ENCODE results near the gene TACR1. TPM values are rescaled to one million over a fixed set of nuclear protein-coding genes. Genes with fewer than 3 reads are reported as not detected.
"Not testable (repeated sequence)": the region's sequence is repeated elsewhere in the genome, so short reads cannot be mapped to it uniquely, and the experiment has no call there.

Gene TACR1
- total and polyA plus RNA-seq, 4 experiments from 2014 or later = 0.11 TPM; not detected in 3

DNA sequence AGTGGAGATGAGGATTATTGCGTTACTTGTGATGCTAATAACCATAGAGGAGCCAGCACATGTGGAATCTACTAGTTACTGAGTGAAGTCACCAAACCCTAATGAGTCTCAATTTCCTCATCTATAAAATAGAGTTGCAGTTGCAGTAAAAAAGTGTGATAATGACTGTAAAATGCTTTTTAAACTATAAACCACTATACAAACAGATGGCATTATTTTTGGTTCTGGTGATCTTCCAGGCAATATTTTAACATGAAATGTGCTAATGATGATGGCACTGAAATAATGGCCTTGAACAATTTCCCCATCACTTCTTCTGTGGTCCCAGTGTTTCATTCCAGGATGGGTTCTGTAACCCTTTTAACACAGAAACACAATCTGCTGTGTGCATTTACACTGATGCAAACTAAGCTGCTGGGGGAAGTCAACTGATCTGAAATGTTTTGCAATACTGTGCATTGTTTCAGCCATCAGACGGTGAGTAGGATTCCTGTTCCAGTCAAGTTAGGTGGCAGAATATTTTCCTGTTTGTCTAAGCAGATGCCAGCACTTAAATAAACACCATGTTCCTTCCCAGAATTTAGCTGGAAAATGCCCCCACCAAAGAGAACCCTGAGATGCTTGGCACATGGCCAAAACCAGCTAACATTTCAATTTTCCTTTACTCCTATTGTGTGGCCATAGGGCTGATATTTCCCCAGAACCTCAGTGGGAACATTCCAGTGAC lies 52.6 kb downstream of the TACR1 start:
- Histone ChIP-seq H3K27ac (ENCODE audit: low read depth, low read length) (no peak overlapping the region), H3K36me3 (ENCODE audit: insufficient read depth, low read length) (no peaks in the 10 kb centered on the region), H3K27me3 (ENCODE audit: insufficient read depth, low read length) (no peaks in the 10 kb centered on the region), H3K9me3 (ENCODE audit: control insufficient read depth in 1 of 2, low read length in 2 of 2) (no peaks in the 10 kb centered on the region), H3K4me3 (ENCODE audit: low read length in 2 of 2) (no peak overlapping the region), H3K4me1 (ENCODE audit: insufficient read depth, low read length) (no peaks in the 10 kb centered on the region)
- intact Hi-C loops (cut with micrococcal nuclease) = no loop called here
- CTCF ChIA-PET (ENCODE audit: partially characterized antibody) = no interaction called here
- POLR2A ChIA-PET (ENCODE audit: partially characterized antibody) = no interaction called here
- Mint-ChIP-seq H3K4me1 (no peaks in the 10 kb centered on the region), H3K36me3 (peaks cover 0 to 4% of the 10 kb centered on the region in 2 donors), H3K27ac (no peak overlapping the region), H3K9me3 (peaks cover 0 to 16% (median 5%) of the 10 kb centered on the region in 8 donors), H3K4me3 (no peak overlapping the region), H3K27me3 (peaks cover 0 to 2% of the 10 kb centered on the region in 2 donors)
- DNase-seq = no peak

DNA sequence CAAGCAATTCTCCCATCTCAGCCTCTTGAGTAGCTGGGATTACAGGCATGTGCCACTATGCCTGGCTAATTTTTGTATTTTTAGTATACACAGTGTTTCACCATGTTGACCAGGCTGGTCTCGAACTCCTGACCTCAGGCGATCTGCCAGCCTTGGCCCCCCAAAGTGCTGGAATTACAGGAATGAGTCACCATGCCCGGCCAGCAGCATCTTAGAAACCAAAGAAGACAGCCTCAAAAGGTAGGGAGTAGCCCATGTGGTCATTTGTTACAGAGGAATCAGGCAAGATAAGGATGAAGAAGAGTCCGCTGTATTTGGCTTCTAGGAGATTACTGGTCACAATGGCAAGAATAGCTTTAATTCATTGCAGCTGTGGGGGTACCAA lies 53.1 kb downstream of the TACR1 start:
- H3K9me3 Mint-ChIP-seq = peaks cover 0 to 16% (median 5%) of the 10 kb centered on the region in 8 donors
- H3K27ac ChIP-seq (ENCODE audit: low read depth, low read length); H3K36me3 Mint-ChIP-seq; H3K36me3 ChIP-seq (ENCODE audit: insufficient read depth, low read length); DNase-seq; H3K27me3 ChIP-seq (ENCODE audit: insufficient read depth, low read length); POLR2A ChIA-PET (ENCODE audit: partially characterized antibody); H3K9me3 ChIP-seq (ENCODE audit: control insufficient read depth in 1 of 2, low read length in 2 of 2); H3K27me3 Mint-ChIP-seq; intact Hi-C loops (cut with micrococcal nuclease); H3K4me1 Mint-ChIP-seq; H3K4me1 ChIP-seq (ENCODE audit: insufficient read depth, low read length); H3K4me3 Mint-ChIP-seq; H3K4me3 ChIP-seq (ENCODE audit: low read length in 2 of 2); CTCF ChIA-PET (ENCODE audit: partially characterized antibody); H3K27ac Mint-ChIP-seq: not testable (repeated sequence)

DNA sequence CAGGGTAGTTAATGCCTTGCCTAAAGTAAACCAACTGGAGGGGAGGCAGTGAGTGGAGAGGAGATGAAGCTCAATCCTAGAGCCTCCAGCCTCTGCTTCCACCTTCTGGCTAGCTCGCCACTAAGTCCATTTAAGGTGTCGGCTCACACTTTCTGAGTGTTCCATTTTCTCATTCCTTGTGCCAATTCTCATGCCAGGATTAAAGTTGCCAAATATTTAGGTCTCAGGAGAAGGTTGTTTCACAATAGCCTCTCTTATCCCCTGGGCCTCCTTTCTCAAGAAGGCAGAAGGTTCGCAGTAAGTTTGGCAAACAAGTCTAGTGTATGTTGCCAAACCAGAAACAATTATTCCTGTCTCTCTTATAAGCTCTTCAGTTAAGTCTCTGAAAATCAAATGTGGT lies 57.2 kb downstream of the TACR1 start:
- intact Hi-C loops (cut with micrococcal nuclease) = no loop called here
- Histone ChIP-seq H3K9me3 (ENCODE audit: control insufficient read depth in 1 of 2, low read length in 2 of 2) (no peaks in the 10 kb centered on the region), H3K27ac (ENCODE audit: low read depth, low read length) (no peak overlapping the region), H3K4me3 (ENCODE audit: low read length in 2 of 2) (no peak overlapping the region), H3K4me1 (ENCODE audit: insufficient read depth, low read length) (no peaks in the 10 kb centered on the region), H3K36me3 (ENCODE audit: insufficient read depth, low read length) (no peaks in the 10 kb centered on the region), H3K27me3 (ENCODE audit: insufficient read depth, low read length) (no peaks in the 10 kb centered on the region)
- Mint-ChIP-seq H3K27me3 (peaks cover 0 to 2% of the 10 kb centered on the region in 2 donors), H3K4me3 (no peak overlapping the region), H3K9me3 (peaks cover 0 to 2% (median 0%) of the 10 kb centered on the region in 8 donors), H3K4me1 (no peaks in the 10 kb centered on the region), H3K27ac (no peak overlapping the region), H3K36me3 (no peaks in the 10 kb centered on the region)
- CTCF ChIA-PET (ENCODE audit: partially characterized antibody) = no interaction called here
- DNase-seq = no peak
- POLR2A ChIA-PET (ENCODE audit: partially characterized antibody) = no interaction called here

DNA sequence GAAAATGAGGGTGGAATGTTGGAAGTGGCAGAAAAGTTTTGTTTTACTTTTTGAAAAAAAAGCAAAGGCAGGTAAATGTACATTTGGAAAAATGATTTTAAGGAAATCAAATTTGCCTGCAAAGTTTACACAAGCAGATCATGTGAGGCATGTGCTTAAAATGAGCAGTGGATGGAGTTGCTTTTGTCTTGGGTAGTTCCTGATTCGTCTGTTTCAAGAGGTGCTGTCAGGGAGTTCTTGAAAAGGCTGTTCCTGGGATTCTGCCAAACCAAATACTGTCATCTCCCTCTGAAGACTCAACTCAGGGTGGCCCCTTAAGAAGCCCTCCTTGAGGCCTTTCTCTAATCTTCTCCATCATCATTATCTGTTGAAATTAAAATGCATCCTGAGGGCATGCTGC lies 59.0 kb downstream of the TACR1 start:
- H3K27me3 ChIP-seq (ENCODE audit: insufficient read depth, low read length) = no peaks in the 10 kb centered on the region
- no peaks in the 10 kb centered on the region for H3K4me1 ChIP-seq (ENCODE audit: insufficient read depth, low read length)
- no peak overlapping the region for H3K27ac Mint-ChIP-seq
- DNase-seq = no peak
- ChIA-PET CTCF (ENCODE audit: partially characterized antibody) (no interaction called here), POLR2A (ENCODE audit: partially characterized antibody) (no interaction called here)
- no peak overlapping the region for H3K4me3 Mint-ChIP-seq
- peaks cover 0 to 2% (median 0%) of the 10 kb centered on the region in 8 donors for H3K9me3 Mint-ChIP-seq
- no peak overlapping the region for H3K27ac ChIP-seq (ENCODE audit: low read depth, low read length)
- H3K27me3 Mint-ChIP-seq = peaks cover 0 to 2% of the 10 kb centered on the region in 2 donors
- intact Hi-C loops (cut with micrococcal nuclease) = no loop called here
- no peaks in the 10 kb centered on the region for H3K36me3 Mint-ChIP-seq
- no peaks in the 10 kb centered on the region for H3K4me1 Mint-ChIP-seq
- H3K36me3 ChIP-seq (ENCODE audit: insufficient read depth, low read length) = no peaks in the 10 kb centered on the region
- H3K9me3 ChIP-seq (ENCODE audit: control insufficient read depth in 1 of 2, low read length in 2 of 2) = no peaks in the 10 kb centered on the region
- H3K4me3 ChIP-seq (ENCODE audit: low read length in 2 of 2) = no peak overlapping the region

DNA sequence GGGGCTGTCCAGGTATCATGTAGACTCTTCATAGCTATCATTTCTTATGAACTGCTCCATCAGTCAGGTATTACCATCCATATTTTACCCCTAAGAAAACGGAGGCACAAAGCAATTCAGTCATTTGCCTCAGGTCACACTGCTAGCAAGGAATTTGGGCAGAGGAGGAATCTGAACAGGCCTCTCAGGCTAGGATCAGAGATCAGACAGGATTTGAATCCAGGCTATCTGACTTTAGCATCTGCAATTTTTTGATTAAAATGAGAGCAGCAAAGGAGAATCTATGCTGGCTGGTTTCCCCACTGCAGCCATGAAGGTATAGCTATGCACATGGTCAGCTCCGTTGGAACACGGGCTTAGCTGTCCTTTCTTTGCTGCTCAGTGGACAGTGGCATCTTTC lies 60.1 kb downstream of the TACR1 start:
- intact Hi-C loops (cut with micrococcal nuclease) = no loop called here
- Histone ChIP-seq H3K36me3 (ENCODE audit: insufficient read depth, low read length) (no peaks in the 10 kb centered on the region), H3K4me1 (ENCODE audit: insufficient read depth, low read length) (no peaks in the 10 kb centered on the region), H3K27me3 (ENCODE audit: insufficient read depth, low read length) (no peaks in the 10 kb centered on the region), H3K27ac (ENCODE audit: low read depth, low read length) (no peak overlapping the region), H3K9me3 (ENCODE audit: control insufficient read depth in 1 of 2, low read length in 2 of 2) (no peaks in the 10 kb centered on the region), H3K4me3 (ENCODE audit: low read length in 2 of 2) (no peak overlapping the region)
- H3K9me3 Mint-ChIP-seq = peaks cover 0 to 2% (median 0%) of the 10 kb centered on the region in 8 donors
- no peaks in the 10 kb centered on the region for H3K4me1 Mint-ChIP-seq
- H3K36me3 Mint-ChIP-seq = no peaks in the 10 kb centered on the region
- peaks cover 0 to 2% of the 10 kb centered on the region in 2 donors for H3K27me3 Mint-ChIP-seq
- H3K4me3 Mint-ChIP-seq = no peak overlapping the region
- no peak for DNase-seq
- CTCF ChIA-PET (ENCODE audit: partially characterized antibody) = interaction anchor here (0.8 kb wide), 1 partner anchor 16 kb away, joined by 5 read pairs; no protein-coding TSS in a partner anchor
- H3K27ac Mint-ChIP-seq = no peak overlapping the region
- POLR2A ChIA-PET (ENCODE audit: partially characterized antibody) = no interaction called here

DNA sequence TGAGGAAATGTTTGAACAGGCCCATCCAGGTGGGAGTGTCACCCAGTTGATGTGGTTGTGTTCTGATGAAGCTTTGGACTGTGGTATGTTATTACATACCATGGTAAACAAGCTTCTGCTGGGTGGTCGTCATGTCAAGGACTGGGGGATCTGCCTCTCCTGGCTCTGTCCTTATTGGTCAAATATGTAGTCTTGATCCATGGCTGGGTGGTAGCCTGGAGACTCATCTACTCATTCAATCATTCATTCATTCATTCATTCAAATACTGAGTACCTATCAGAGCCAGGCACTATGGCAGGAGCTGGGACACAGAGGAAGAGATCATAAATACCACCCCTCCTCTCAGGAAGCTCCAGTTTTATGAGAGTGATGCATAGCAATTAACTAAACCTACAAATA lies 60.8 kb downstream of the TACR1 start:
- intact Hi-C loops (cut with micrococcal nuclease) = no loop called here
- Histone ChIP-seq H3K36me3 (ENCODE audit: insufficient read depth, low read length) (no peaks in the 10 kb centered on the region), H3K27ac (ENCODE audit: low read depth, low read length) (no peak overlapping the region), H3K27me3 (ENCODE audit: insufficient read depth, low read length) (no peaks in the 10 kb centered on the region), H3K4me1 (ENCODE audit: insufficient read depth, low read length) (no peaks in the 10 kb centered on the region), H3K4me3 (ENCODE audit: low read length in 2 of 2) (no peak overlapping the region), H3K9me3 (ENCODE audit: control insufficient read depth in 1 of 2, low read length in 2 of 2) (no peaks in the 10 kb centered on the region)
- Mint-ChIP-seq H3K4me3 (no peak overlapping the region), H3K27ac (no peak overlapping the region), H3K27me3 (peaks cover 0 to 2% of the 10 kb centered on the region in 2 donors), H3K4me1 (no peaks in the 10 kb centered on the region), H3K36me3 (no peaks in the 10 kb centered on the region), H3K9me3 (peaks cover 0 to 2% (median 0%) of the 10 kb centered on the region in 8 donors)
- POLR2A ChIA-PET (ENCODE audit: partially characterized antibody) = no interaction called here
- CTCF ChIA-PET (ENCODE audit: partially characterized antibody) = interaction anchor here (0.8 to 1.0 kb wide), 2 partner anchors 17 to 21 kb away, joined by 3 to 5 read pairs; no protein-coding TSS in a partner anchor
- no peak for DNase-seq

DNA sequence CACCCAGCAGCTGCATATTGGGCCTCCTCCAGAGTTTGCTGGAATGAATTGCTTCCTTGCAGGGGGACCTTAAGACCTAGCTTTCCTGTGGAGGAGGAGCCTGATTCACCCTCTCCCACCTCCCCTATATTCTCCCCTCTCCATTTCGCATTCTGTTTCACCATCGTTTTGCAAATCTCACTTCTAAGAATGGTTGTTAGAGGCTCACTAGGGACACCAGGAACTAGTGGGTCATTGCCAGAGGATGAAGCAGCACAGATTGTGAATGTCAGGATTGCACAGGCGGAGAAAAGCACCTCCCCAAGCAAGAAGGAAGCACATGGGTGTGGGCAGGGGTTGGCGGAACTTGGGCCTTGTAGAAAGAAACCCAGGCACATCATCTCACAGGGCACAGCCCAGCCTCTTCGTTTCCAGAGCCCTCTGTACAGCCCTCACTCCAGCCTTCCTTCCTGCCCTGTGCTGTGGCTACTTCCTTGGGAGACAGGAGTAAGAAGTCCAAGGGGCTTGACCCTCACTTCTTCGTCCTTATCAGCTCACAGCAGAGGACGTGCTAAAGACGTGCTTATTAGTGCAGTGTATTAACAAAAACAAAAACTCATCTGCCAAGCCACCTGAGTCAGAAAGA lies 63.4 kb downstream of the TACR1 start:
- Histone ChIP-seq H3K9me3 (ENCODE audit: control insufficient read depth in 1 of 2, low read length in 2 of 2) (no peaks in the 10 kb centered on the region), H3K27me3 (ENCODE audit: insufficient read depth, low read length) (no peaks in the 10 kb centered on the region), H3K4me1 (ENCODE audit: insufficient read depth, low read length) (no peaks in the 10 kb centered on the region), H3K4me3 (ENCODE audit: low read length in 2 of 2) (no peak overlapping the region), H3K36me3 (ENCODE audit: insufficient read depth, low read length) (no peaks in the 10 kb centered on the region), H3K27ac (ENCODE audit: low read depth, low read length) (no peak overlapping the region)
- no peaks in the 10 kb centered on the region for H3K36me3 Mint-ChIP-seq
- ChIA-PET CTCF (ENCODE audit: partially characterized antibody) (no interaction called here), POLR2A (ENCODE audit: partially characterized antibody) (no interaction called here)
- H3K27ac Mint-ChIP-seq = no peak overlapping the region
- H3K27me3 Mint-ChIP-seq = no peaks in the 10 kb centered on the region
- no peaks in the 10 kb centered on the region for H3K9me3 Mint-ChIP-seq
- no peak overlapping the region for H3K4me3 Mint-ChIP-seq
- intact Hi-C loops (cut with micrococcal nuclease) = no loop called here
- H3K4me1 Mint-ChIP-seq = no peaks in the 10 kb centered on the region
- DNase-seq = no peak

Measured in CD4-positive, alpha-beta memory T cell (primary cell).